Ecto neural progenitor cell (in vitro differentiated cells): ENCODE measurements around the gene WWTR1.

ENCODE experiments used
- DNase-seq: peaks from one replicate; pipeline ENCODE4 v3.0.0-alpha.2; 2018; ENCODE audit warnings: low spot score

WWTR1 gene

GRCh38 chr3:149534082-149534481 lies 123.7 kb downstream of the WWTR1 start:
- DNase-seq: no peak

- no peak for DNase-seq
These were observed 125.2 kb downstream of the WWTR1 start for GRCh38 chr3:149532489-149533180.

- DNase-seq: no peak
These were observed 128.7 kb downstream of the WWTR1 start for GRCh38 chr3:149529099-149529498.

- no peak for DNase-seq
These were observed 129.5 kb downstream of the WWTR1 start for GRCh38 chr3:149528340-149528650.

- DNase-seq: no peak
These were observed 130.1 kb downstream of the WWTR1 start for GRCh38 chr3:149527531-149528339.

GRCh38 chr3:149523512-149524299 lies 134.1 kb downstream of the WWTR1 start:
- no peak for DNase-seq

- no peak for DNase-seq
These were observed 137.9 kb downstream of the WWTR1 start for GRCh38 chr3:149519912-149520311.

GRCh38 chr3:149516920-149517319 lies 140.9 kb downstream of the WWTR1 start:
- no peak for DNase-seq

GRCh38 chr3:149515249-149515648 lies 142.6 kb downstream of the WWTR1 start:
- no peak for DNase-seq

GRCh38 chr3:149514471-149514870 lies 143.4 kb downstream of the WWTR1 start:
- DNase-seq: no peak

GRCh38 chr3:149512073-149512782 lies 145.6 kb downstream of the WWTR1 start:
- peak; percentile 76 for DNase-seq

GRCh38 chr3:149511040-149511626 lies 146.7 kb downstream of the WWTR1 start:
- no peak for DNase-seq

- DNase-seq: no peak
These were observed 147.3 kb downstream of the WWTR1 start for GRCh38 chr3:149510480-149510879.

- DNase-seq: no peak
These were observed 148.3 kb downstream of the WWTR1 start for GRCh38 chr3:149509526-149509925.

GRCh38 chr3:149507491-149508324 lies 150.1 kb downstream of the WWTR1 start:
- DNase-seq: no peak

GRCh38 chr3:149506965-149507364 lies 150.9 kb downstream of the WWTR1 start:
- no peak for DNase-seq

GRCh38 chr3:149506540-149506939 lies 151.3 kb downstream of the WWTR1 start:
- no peak for DNase-seq

- DNase-seq: no peak
These were observed 155.4 kb downstream of the WWTR1 start for GRCh38 chr3:149502438-149502837.

- no peak for DNase-seq
These were observed 156.3 kb downstream of the WWTR1 start for GRCh38 chr3:149501524-149501923.

- DNase-seq: no peak
These were observed 159.7 kb downstream of the WWTR1 start for GRCh38 chr3:149497966-149498670.
